Testis (tissue), 2 donors: ENCODE measurements around the gene CD72.

Experiments
- POLR2A ChIP-seq: fragments of 450-650 bp; IDR thresholded peaks from one replicate; pipeline ENCODE4 v1.6.1; 2017; ENCODE audit warnings: antibody characterized with exemption, mild to moderate bottlenecking, moderate library complexity
- TF ChIP-seq, protein P1 (sequence below), 3 experiments: fragments of 450-650 bp in 2 of 3; fragments of 200-600 bp in 1 of 3; sonication (generic) in 1 of 3; IDR thresholded peaks; one replicate each; pipeline ENCODE4 v1.5.1; 2016 to 2019; ENCODE audit warnings: antibody characterized with exemption in 3 of 3, mild to moderate bottlenecking in 2 of 3, moderate library complexity in 1 of 3

DNA sequence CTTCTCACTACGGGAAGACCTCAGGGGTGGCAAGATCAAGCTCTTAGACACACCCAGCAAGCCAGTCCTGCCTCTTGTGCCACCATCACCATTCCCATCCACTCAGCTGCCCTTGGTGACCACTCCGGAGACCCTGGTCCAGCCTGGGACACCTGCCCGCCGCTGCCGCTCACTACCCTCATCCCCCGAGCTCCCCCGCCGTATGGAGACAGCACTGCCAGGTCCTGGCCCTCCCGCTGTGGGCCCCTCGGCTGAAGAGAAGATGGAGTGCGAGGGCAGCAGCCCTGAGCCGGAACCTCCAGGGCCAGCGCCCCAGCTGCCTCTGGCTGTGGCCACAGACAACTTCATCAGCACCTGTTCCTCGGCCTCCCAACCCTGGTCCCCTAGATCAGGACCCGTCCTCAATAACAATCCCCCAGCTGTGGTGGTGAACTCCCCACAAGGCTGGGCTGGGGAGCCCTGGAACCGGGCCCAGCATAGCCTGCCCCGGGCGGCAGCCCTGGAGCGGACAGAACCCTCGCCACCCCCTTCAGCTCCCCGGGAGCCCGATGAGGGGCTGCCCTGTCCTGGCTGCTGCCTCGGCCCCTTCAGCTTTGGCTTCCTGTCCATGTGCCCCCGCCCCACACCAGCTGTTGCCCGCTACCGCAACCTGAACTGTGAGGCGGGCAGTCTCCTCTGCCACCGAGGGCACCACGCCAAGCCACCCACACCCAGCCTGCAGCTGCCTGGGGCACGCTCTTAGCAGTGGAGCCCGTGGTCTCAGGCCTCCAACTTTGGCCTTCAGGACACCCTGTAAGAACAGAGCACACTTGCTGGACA, 9.0 kb downstream of the CD72 start:
- TF ChIP-seq, protein P1, sequence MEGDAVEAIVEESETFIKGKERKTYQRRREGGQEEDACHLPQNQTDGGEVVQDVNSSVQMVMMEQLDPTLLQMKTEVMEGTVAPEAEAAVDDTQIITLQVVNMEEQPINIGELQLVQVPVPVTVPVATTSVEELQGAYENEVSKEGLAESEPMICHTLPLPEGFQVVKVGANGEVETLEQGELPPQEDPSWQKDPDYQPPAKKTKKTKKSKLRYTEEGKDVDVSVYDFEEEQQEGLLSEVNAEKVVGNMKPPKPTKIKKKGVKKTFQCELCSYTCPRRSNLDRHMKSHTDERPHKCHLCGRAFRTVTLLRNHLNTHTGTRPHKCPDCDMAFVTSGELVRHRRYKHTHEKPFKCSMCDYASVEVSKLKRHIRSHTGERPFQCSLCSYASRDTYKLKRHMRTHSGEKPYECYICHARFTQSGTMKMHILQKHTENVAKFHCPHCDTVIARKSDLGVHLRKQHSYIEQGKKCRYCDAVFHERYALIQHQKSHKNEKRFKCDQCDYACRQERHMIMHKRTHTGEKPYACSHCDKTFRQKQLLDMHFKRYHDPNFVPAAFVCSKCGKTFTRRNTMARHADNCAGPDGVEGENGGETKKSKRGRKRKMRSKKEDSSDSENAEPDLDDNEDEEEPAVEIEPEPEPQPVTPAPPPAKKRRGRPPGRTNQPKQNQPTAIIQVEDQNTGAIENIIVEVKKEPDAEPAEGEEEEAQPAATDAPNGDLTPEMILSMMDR (IDR thresholded peaks at IDR 0.05) = no peak
- no peak for TF ChIP-seq POLR2A
